K562 (cell line): ENCODE measurements around the gene TEAD4. TPM values are rescaled to one million over a fixed set of nuclear protein-coding genes. Genes with fewer than 3 reads are reported as not detected.

Source experiments
- ATAC-seq: fragments of 200-7000 bp; cut with Tn5 transposase; 3 replicates; pipeline ENCODE4 v1.9.1; 2020; ENCODE audit warnings: moderate library complexity
- BruUV-seq: library from RNA; stranded (reverse); fragments of 400-500 nt; replicated peaks from 2 replicates; lab custom pipeline; 2021; lab: Mats Ljungman, UMichigan
- CTCF ChIA-PET: fragments of 300-600 bp; formaldehyde crosslinking; extraction: SDS; loops from one replicate; lab custom pipeline; 2021; ENCODE audit warnings: low intra/inter-chr PET ratio; lab: Yijun Ruan, JAX
- POLR2A ChIA-PET: fragments of 300-600, 350-650 bp; sonication (Branson Sonifier 250); formaldehyde crosslinking; extraction: SDS; loops from one replicate; lab custom pipeline; 2021; ENCODE audit warnings: antibody characterized with exemption, inconsistent platforms; lab: Yijun Ruan, JAX
- DNase-seq, 4 experiments: peaks; one replicate each; pipeline versions ENCODE4 v3.0.0 to v3.0.0-alpha.2; 2011 to 2018; ENCODE audit warnings: low spot score in 3 of 4, mixed read lengths in 3 of 4; ENCODE audit errors: extremely low read depth in 1 of 4
- FAIRE-seq: peaks from 2 replicates; lab custom pipeline; 2011; peaks lifted over from hg19 to GRCh38; lab: Jason Lieb, UNC
- H2AFZ ChIP-seq: 2 replicates; pipeline ENCODE4 v1.6.0; 2011; ENCODE audit warnings: low read depth, low read length, control low read depth, inconsistent platforms
- H3K27ac ChIP-seq: fragments of 200-600 bp; 3 replicates; pipeline ENCODE4 v1.8.0; 2011; ENCODE audit warnings: low read depth, mild to moderate bottlenecking, control low read depth, inconsistent platforms, low read length, moderate library complexity, mixed read lengths; ENCODE audit errors: extremely low read depth
- H3K27me3 ChIP-seq, 2 experiments: fragments of 300-600 bp in 1 of 2; 2 replicates in 1 of 2; 3 replicates in 1 of 2; pipeline versions ENCODE4 v1.6.0 to v1.8.0; 2011; ENCODE audit warnings: inconsistent platforms in 2 of 2, low read length in 2 of 2, mild to moderate bottlenecking in 1 of 2, mixed read lengths in 1 of 2, moderate library complexity in 1 of 2; ENCODE audit not compliant: control insufficient read depth in 2 of 2, insufficient read depth in 2 of 2
- H3K36me3 ChIP-seq: fragments of 300-600 bp; 3 replicates; pipeline ENCODE4 v1.8.0; 2011; ENCODE audit warnings: mild to moderate bottlenecking, low read length, inconsistent platforms; ENCODE audit not compliant: control insufficient read depth, insufficient read depth
- H3K4me1 ChIP-seq, 2 experiments: fragments of 200-600 bp in 1 of 2; replicated peaks in 1 of 2; 2 replicates in 1 of 2; 3 replicates in 1 of 2; pipeline versions ENCODE4 v1.5.1 to v1.8.0; 2011; ENCODE audit warnings: inconsistent platforms in 2 of 2, low read length in 2 of 2, mild to moderate bottlenecking in 1 of 2, mixed read lengths in 1 of 2, moderate library complexity in 1 of 2; ENCODE audit not compliant: control insufficient read depth in 2 of 2, insufficient read depth in 2 of 2
- H3K4me2 ChIP-seq: 2 replicates; pipeline ENCODE4 v1.6.1; 2011; ENCODE audit warnings: low read length, control low read depth, inconsistent platforms, mixed read lengths; ENCODE audit not compliant: insufficient read depth
- H3K4me3 ChIP-seq: fragments of 200-600 bp; sonication (generic), shearing (Covaris generic); 2 replicates; pipeline ENCODE4 v1.5.1; 2016; ENCODE audit warnings: control low read depth, inconsistent platforms
- H3K79me2 ChIP-seq: fragments of 200-600 bp; 3 replicates; pipeline ENCODE4 v1.8.0; 2011; ENCODE audit warnings: low read length, inconsistent platforms; ENCODE audit not compliant: control insufficient read depth, insufficient read depth
- H3K9ac ChIP-seq, 2 experiments: 2 replicates each; pipeline versions ENCODE4 v1.6.0 to v1.6.1; 2011; ENCODE audit warnings: low read depth in 2 of 2, low read length in 2 of 2, control low read depth in 1 of 2, inconsistent platforms in 1 of 2, mild to moderate bottlenecking in 1 of 2, mixed read lengths in 1 of 2; ENCODE audit not compliant: insufficient read depth in 1 of 2
- H3K9me1 ChIP-seq: one replicate; pipeline ENCODE4 v1.6.0; 2011; ENCODE audit warnings: inconsistent platforms, mild to moderate bottlenecking, low read length, moderate library complexity; ENCODE audit not compliant: control insufficient read depth, insufficient read depth
- H3K9me3 ChIP-seq: replicated peaks from 2 replicates; pipeline ENCODE4 v1.5.1; 2011; ENCODE audit warnings: low read depth, low read length, inconsistent platforms; ENCODE audit not compliant: control insufficient read depth, insufficient read depth
- H4K20me1 ChIP-seq: replicated peaks from 2 replicates; pipeline ENCODE4 v1.6.1; 2011; ENCODE audit warnings: low read length, inconsistent platforms, mixed read lengths; ENCODE audit not compliant: control insufficient read depth, insufficient read depth
- CXXC5 ChIP-seq: fragments of 250-450 bp; sonication (Bioruptor Pico); IDR thresholded peaks from 2 replicates; pipeline ENCODE4 v1.8.0; 2022; ENCODE audit warnings: inconsistent platforms, mild to moderate bottlenecking, moderate library complexity
- DACH1 ChIP-seq: fragments of 450-650 bp; IDR thresholded peaks from 2 replicates; pipeline ENCODE4 v1.6.1; 2018; ENCODE audit not compliant: partially characterized antibody
- E2F4 ChIP-seq: sonication (generic); formaldehyde crosslinking; IDR thresholded peaks from 2 replicates; pipeline ENCODE4 v1.8.0; 2022; ENCODE audit warnings: mild to moderate bottlenecking, low read depth, missing genetic modification reagents
- ETV5 ChIP-seq: sonication (generic); formaldehyde crosslinking; IDR thresholded peaks from 2 replicates; pipeline ENCODE4 v1.4.0; 2020; ENCODE audit warnings: low read depth, mild to moderate bottlenecking, missing genetic modification reagents
- FUS ChIP-seq: fragments of 200-400 bp; formaldehyde crosslinking; optimal IDR thresholded peaks from 2 replicates; pipeline ENCODE3; 2017; ENCODE audit warnings: low read depth, low read length
- GTF2F1 ChIP-seq: IDR thresholded peaks from 2 replicates; pipeline ENCODE4 v1.6.1; 2011; ENCODE audit warnings: low read depth, low read length, improper control_type of control experiment
- HMG20A ChIP-seq: fragments of 450-650 bp; formaldehyde crosslinking; conservative IDR thresholded peaks from 2 replicates; pipeline ENCODE4 v1.4.0; 2020; ENCODE audit warnings: mild to moderate bottlenecking, mixed read lengths
- NEUROD1 ChIP-seq: fragments of 150-350 bp; IDR thresholded peaks from 2 replicates; pipeline ENCODE4 v1.6.1; 2014; ENCODE audit warnings: borderline replicate concordance, low read length, low read depth; ENCODE audit not compliant: partially characterized antibody
- POU5F1 ChIP-seq: fragments of 150-350 bp; IDR thresholded peaks from 2 replicates; pipeline ENCODE4 v1.6.1; 2014; ENCODE audit warnings: borderline replicate concordance, low read length, low read depth, mild to moderate bottlenecking; ENCODE audit not compliant: partially characterized antibody
- PTTG1 ChIP-seq: fragments of 450-650 bp; IDR thresholded peaks from 2 replicates; pipeline ENCODE4 v1.6.1; 2016; ENCODE audit warnings: low read depth, mild to moderate bottlenecking, missing genetic modification characterization, missing compliant biosample characterization
- RBM17 ChIP-seq: fragments of 200-400 bp; formaldehyde crosslinking; IDR thresholded peaks from 2 replicates; pipeline ENCODE4 v1.6.1; 2017; ENCODE audit warnings: low read depth, mild to moderate bottlenecking, low read length, borderline replicate concordance
- SMARCA5 ChIP-seq: fragments of 450-650 bp; IDR thresholded peaks from 2 replicates; pipeline ENCODE4 v1.6.1; 2016
- STAT5A ChIP-seq: IDR thresholded peaks from 2 replicates; pipeline ENCODE4 v1.6.1; 2012; ENCODE audit warnings: low read length, inconsistent platforms, borderline replicate concordance
- TSHZ1 ChIP-seq: fragments of 250-450 bp; sonication (Bioruptor Pico); IDR thresholded peaks from 2 replicates; pipeline ENCODE4 v1.4.0; 2020; ENCODE audit warnings: mild to moderate bottlenecking, moderate library complexity
- YBX1 ChIP-seq: fragments of 450-650 bp; IDR thresholded peaks from 2 replicates; pipeline ENCODE4 v1.7.1; 2016; ENCODE audit warnings: mild to moderate bottlenecking
- ZNF717 ChIP-seq: fragments of 250-450 bp; sonication (Bioruptor Pico); IDR thresholded peaks from 2 replicates; pipeline ENCODE4 v1.5.0; 2021
- WGBS: fragments of 100-300 bp; shearing (Covaris generic); methylation state at CpG from one replicate; pipeline ENCODE4 v1.1.6; 2016; ENCODE audit warnings: low coverage, mixed read lengths; ENCODE audit not compliant: insufficient coverage; ENCODE audit errors: missing lambda C conversion rate; 5-methylcytosine and 5-hydroxymethylcytosine counted together
- in situ Hi-C: fragments of 300-500 bp; cut with MboI; formaldehyde crosslinking; loops from 4 replicates; pipeline ENCODE4 v1.15.0; 2018; ENCODE audit warnings: inconsistent platforms, mixed read lengths
- intact Hi-C: fragments of 100-400 bp; cut with micrococcal nuclease; formaldehyde crosslinking; loops from 2 replicates; pipeline ENCODE4 v1.14.2; 2022
- polyA plus RNA-seq, 8 experiments: library from polyadenylated mRNA; depleted of rRNA in 4 of 8; stranded (reverse) in 5 of 8; unstranded in 3 of 8; fragments of >200 nt; fragmentation: Nextera tagmentation in 2 of 8; fragmentation: Illumina TruSeq in 1 of 8; extraction: Ambion mirVana in 2 of 8; extraction: Trizol in 1 of 8; gene quantifications; 2 replicates each; pipeline versions ENCODE4 v1.2.1 to v1.2.3, GENCODE V29; 2011 to 2014; ENCODE audit warnings: inconsistent platforms in 1 of 8, missing spikeins in 1 of 8
- total RNA-seq, 7 experiments: library from RNA; depleted of rRNA in 6 of 7; stranded (reverse); fragments of >200 nt in 6 of 7; fragmentation: Illumina TruSeq in 2 of 7; extraction: Trizol in 2 of 7; gene quantifications; 2 replicates each; pipeline versions ENCODE4 v1.2.1 to v1.2.3, GENCODE V29; 2011 to 2021; ENCODE audit warnings: low replicate concordance in 1 of 7
- TF ChIP-seq, protein P1 (sequence below): sonication (generic); formaldehyde crosslinking; IDR thresholded peaks from 2 replicates; pipeline ENCODE4 v1.8.1; 2023; ENCODE audit warnings: mild to moderate bottlenecking, missing genetic modification reagents
- TF ChIP-seq, protein P2 (sequence below), 2 experiments: fragments of 250-450 bp in 1 of 2; fragments of 450-650 bp in 1 of 2; sonication (Bioruptor Pico) in 1 of 2; IDR thresholded peaks; 2 replicates each; pipeline versions ENCODE4 v1.6.1 to v1.8.0; 2016 to 2021; ENCODE audit warnings: mild to moderate bottlenecking in 2 of 2, moderate library complexity in 2 of 2, missing compliant biosample characterization in 1 of 2, missing genetic modification characterization in 1 of 2

TEAD4 gene
- total and polyA plus RNA-seq, 9 of the 15 experiments (the other 6 are each of a cell fraction or from before 2014, with no cell fraction given), result 0.82 to 40.0 (median 17.0) TPM

GRCh38 chr12:3009780-3010179 lies 50.6 kb downstream of the TEAD4 start:
- no peaks in the 10 kb centered on the region for H3K9me3 ChIP-seq
- peaks cover 1% of the 10 kb centered on the region for H3K9me1 ChIP-seq
- no peak overlapping the region for H2AFZ ChIP-seq
- H3K4me2 ChIP-seq, result no peak overlapping the region
- BruUV-seq, result no TSS peak
- FAIRE-seq (no peak), DNase-seq (no peak), ATAC-seq (no peak)
- intact Hi-C loops (no loop called here), in situ Hi-C loops (no loop called here)
- peaks cover 23% of the 10 kb centered on the region; the same call in 1 of the 3 replicates for H3K36me3 ChIP-seq
- ChIA-PET CTCF (no interaction called here), POLR2A (no interaction called here)
- WGBS, result 95% methylated on average over 9 of the region's 14 CpGs
- no peak overlapping the region for H3K4me3 ChIP-seq
- H4K20me1 ChIP-seq, result no peaks in the 10 kb centered on the region
- H3K27me3 ChIP-seq, result no peaks in the 10 kb centered on the region
- peaks cover 0 to 7% of the 10 kb centered on the region in 2 experiments; a peak in 1 of 5 replicates for H3K4me1 ChIP-seq
- no peak overlapping the region for H3K27ac ChIP-seq
- H3K9ac ChIP-seq, result no peak overlapping the region
- no peaks in the 10 kb centered on the region for H3K79me2 ChIP-seq
- no peak for TF ChIP-seq CXXC5
- TF ChIP-seq FUS, result no peak
- TF ChIP-seq POU5F1, result no peak
- TF ChIP-seq, protein P1, sequence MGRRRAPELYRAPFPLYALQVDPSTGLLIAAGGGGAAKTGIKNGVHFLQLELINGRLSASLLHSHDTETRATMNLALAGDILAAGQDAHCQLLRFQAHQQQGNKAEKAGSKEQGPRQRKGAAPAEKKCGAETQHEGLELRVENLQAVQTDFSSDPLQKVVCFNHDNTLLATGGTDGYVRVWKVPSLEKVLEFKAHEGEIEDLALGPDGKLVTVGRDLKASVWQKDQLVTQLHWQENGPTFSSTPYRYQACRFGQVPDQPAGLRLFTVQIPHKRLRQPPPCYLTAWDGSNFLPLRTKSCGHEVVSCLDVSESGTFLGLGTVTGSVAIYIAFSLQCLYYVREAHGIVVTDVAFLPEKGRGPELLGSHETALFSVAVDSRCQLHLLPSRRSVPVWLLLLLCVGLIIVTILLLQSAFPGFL (CRISPR knock-in tag), result no peak
- no peak for TF ChIP-seq RBM17
- TF ChIP-seq, protein P2, sequence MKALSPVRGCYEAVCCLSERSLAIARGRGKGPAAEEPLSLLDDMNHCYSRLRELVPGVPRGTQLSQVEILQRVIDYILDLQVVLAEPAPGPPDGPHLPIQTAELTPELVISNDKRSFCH (CRISPR knock-in tag; IDR thresholded peaks at IDR 0.05), result no peak
- TF ChIP-seq, protein P2 (tag; IDR thresholded peaks at IDR 0.05), result no peak
- TF ChIP-seq TSHZ1 (CRISPR knock-in tag), result no peak
- TF ChIP-seq GTF2F1, result no peak
- no peak for TF ChIP-seq SMARCA5
- no peak for TF ChIP-seq ZNF717 (CRISPR knock-in tag)
- TF ChIP-seq PTTG1 (tag), result no peak
- TF ChIP-seq STAT5A, result no peak
- no peak for TF ChIP-seq YBX1
- no peak for TF ChIP-seq E2F4 (CRISPR knock-in tag)
- no peak for TF ChIP-seq NEUROD1
- TF ChIP-seq ETV5 (CRISPR knock-in tag), result no peak
- TF ChIP-seq HMG20A (CRISPR knock-in tag), result no peak
- TF ChIP-seq DACH1, result no peak
